ENCODE results near the gene CRTAC1.

CRTAC1 gene

DNA sequence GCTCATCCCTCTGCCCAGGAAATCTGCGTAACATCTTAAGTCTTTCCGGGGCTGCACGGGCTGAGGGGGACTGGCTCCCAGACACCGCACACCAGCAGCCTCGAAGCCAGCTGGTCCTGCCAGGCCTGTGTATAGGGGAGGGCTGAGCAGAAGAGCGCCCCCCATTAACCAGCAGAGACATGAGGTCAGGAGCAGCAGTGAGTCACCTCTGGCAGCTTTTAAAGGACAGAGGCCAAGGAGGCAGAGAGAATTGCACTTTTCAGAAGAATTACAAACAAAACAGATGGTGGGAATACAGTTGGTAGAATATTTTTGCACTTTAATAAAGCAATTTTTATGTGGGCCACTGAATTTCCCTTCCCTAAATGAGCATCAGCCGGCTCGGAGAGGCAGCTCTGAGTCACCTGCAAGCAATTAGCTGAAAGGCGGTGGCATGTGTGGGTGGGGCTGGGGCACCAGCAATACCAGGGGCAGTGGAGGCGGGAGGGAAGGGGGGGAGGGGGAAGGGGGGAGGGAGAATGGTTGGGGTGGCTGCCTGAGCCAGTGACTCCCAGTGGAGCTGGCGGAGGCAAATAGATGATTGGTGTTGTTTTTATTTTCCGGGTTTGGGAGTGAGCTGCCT lies 141.7 kb downstream of the CRTAC1 start:
- peak; percentile 67 for DNase-seq (ENCODE audit: low read depth)
- H3K4me3 ChIP-seq (ENCODE audit: control insufficient read depth, low read depth, low read length) = no peak overlapping the region
- TF ChIP-seq, protein P1, sequence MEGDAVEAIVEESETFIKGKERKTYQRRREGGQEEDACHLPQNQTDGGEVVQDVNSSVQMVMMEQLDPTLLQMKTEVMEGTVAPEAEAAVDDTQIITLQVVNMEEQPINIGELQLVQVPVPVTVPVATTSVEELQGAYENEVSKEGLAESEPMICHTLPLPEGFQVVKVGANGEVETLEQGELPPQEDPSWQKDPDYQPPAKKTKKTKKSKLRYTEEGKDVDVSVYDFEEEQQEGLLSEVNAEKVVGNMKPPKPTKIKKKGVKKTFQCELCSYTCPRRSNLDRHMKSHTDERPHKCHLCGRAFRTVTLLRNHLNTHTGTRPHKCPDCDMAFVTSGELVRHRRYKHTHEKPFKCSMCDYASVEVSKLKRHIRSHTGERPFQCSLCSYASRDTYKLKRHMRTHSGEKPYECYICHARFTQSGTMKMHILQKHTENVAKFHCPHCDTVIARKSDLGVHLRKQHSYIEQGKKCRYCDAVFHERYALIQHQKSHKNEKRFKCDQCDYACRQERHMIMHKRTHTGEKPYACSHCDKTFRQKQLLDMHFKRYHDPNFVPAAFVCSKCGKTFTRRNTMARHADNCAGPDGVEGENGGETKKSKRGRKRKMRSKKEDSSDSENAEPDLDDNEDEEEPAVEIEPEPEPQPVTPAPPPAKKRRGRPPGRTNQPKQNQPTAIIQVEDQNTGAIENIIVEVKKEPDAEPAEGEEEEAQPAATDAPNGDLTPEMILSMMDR (conservative IDR thresholded peaks at IDR 0.05; ENCODE audit: control insufficient read depth, insufficient read depth, low read depth, low read length) = no peak

GRCh38 chr10:97888134-97888533 lies 142.3 kb downstream of the CRTAC1 start:
- H3K4me3 ChIP-seq (ENCODE audit: control insufficient read depth, low read depth, low read length) = no peak overlapping the region
- TF ChIP-seq, protein P1 (conservative IDR thresholded peaks at IDR 0.05; ENCODE audit: control insufficient read depth, insufficient read depth, low read depth, low read length) = no peak
- DNase-seq (ENCODE audit: low read depth) = no peak

DNA sequence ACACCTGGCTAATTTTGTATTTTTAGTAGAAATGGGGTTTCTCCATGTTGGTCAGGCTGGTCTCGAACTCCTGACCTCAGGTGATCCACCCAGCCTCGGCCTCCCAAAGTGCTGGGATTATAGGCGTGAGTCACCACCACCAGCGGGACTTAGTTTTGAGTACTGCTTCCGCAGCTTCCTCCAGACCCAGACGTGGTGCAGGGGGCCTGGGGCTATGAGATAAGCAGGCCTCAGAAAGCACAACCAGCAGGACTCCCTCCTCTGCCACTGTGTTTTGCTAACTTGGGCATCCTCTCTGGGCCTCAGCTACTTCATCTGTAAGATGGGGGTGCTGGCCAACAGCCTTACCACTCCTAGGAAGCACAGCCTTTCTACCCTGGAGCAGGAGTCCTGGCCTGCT lies 143.0 kb downstream of the CRTAC1 start:
- H3K4me3 ChIP-seq (ENCODE audit: control insufficient read depth, low read depth, low read length) = no peak overlapping the region
- TF ChIP-seq, protein P1 (conservative IDR thresholded peaks at IDR 0.05; ENCODE audit: control insufficient read depth, insufficient read depth, low read depth, low read length) = no peak
- no peak for DNase-seq (ENCODE audit: low read depth)

DNA sequence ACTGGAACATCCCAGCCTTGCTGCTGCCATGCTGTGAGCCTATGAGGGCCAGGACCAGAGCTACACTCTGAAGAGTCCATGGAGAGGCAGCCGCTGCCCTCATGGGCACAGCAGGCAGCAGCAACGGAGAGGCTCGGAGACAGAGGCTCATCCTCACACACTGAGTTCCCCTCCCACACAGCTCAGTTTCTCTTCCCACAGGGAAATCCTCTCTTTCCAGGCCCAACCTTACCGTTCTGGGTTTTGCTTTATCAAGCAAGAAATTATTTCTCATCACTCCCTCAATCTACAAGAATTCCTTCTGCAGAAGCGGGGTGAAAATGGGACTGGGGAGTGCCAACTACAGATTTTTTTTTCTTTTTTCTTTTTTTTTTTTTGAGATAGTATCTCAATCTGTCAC lies 144.1 kb downstream of the CRTAC1 start:
- TF ChIP-seq, protein P1 (conservative IDR thresholded peaks at IDR 0.05; ENCODE audit: control insufficient read depth, insufficient read depth, low read depth, low read length) = no peak
- H3K4me3 ChIP-seq (ENCODE audit: control insufficient read depth, low read depth, low read length) = no peak overlapping the region

GRCh38 chr10:97883092-97883485 lies 147.3 kb downstream of the CRTAC1 start:
- TF ChIP-seq, protein P1 (conservative IDR thresholded peaks at IDR 0.05; ENCODE audit: control insufficient read depth, insufficient read depth, low read depth, low read length) = no peak
- DNase-seq (ENCODE audit: low read depth) = no peak
- H3K4me3 ChIP-seq (ENCODE audit: control insufficient read depth, low read depth, low read length) = no peak overlapping the region

More for the DNA sequence above, 144.1 kb downstream of the CRTAC1 start:
- no peak for DNase-seq (ENCODE audit: low read depth)

DNA sequence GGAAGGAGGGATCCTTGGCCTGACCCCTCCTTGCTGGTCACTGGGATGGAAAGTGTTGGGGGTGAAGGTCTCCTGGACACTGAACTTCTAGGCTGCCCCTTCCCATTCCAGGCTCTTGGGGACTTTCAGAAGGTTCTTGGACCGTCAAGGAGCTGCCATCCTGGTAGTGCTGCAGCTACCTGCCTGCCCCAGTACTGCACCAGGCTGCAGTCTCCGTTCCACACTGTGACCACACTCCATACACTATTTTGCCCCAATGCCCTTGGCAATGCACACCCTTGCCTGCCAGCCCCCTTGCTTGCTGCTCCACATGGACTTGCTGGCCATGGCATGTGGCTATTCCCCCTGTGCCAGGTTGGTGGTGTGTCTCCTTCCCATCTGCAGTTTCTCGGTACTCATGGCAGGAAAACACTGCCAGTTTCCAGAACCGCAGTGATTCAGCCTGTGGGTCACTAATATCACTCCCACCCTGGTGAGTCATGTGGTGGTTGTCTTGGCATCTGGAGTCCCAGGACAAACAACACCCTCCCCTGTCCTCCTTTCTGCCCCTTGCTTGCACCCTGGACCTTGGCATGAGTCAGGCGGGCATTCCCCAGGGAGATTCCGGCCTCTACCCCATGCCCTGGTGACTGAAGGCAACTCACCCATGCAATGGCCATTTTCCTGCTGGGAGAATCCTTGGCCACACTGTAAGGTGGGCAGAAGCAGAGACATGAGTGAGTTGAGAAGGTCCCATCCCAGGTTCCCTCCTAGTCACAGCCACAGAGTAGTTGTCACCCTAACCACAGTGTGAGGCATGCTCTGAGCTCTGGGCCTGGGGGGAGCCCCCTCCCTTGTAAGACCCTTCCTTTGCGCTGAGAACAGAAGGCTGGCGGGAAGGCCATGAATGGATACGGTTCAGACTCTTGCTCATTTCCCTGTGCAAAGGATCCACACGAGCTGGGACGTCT lies 148.0 kb downstream of the CRTAC1 start:
- no peak overlapping the region for H3K4me3 ChIP-seq (ENCODE audit: control insufficient read depth, low read depth, low read length)
- TF ChIP-seq, protein P1 (conservative IDR thresholded peaks at IDR 0.05; ENCODE audit: control insufficient read depth, insufficient read depth, low read depth, low read length) = no peak
- peak; percentile 88 for DNase-seq (ENCODE audit: low read depth)
